H9 (cell line): ENCODE measurements around the gene GSAP. TPM values are rescaled to one million over a fixed set of nuclear protein-coding genes. Genes with fewer than 3 reads are reported as not detected.

Source experiments
- DNase-seq: peaks from one replicate; pipeline ENCODE4 v3.0.0-alpha.2; 2017
- H2AFZ ChIP-seq: one replicate; pipeline ENCODE4 v1.6.1; 2013; ENCODE audit warnings: mild to moderate bottlenecking, low read length, control low read depth, moderate library complexity
- H2AK5ac ChIP-seq: 2 replicates; pipeline ENCODE4 v1.6.1; 2013; ENCODE audit warnings: low read length, control low read depth, mixed read lengths; ENCODE audit not compliant: insufficient read length
- H2BK120ac ChIP-seq: one replicate; pipeline ENCODE4 v1.6.1; 2013; ENCODE audit warnings: low read depth, mild to moderate bottlenecking, low read length, control low read depth, inconsistent platforms; ENCODE audit not compliant: poor library complexity, severe bottlenecking
- H2BK12ac ChIP-seq: 2 replicates; pipeline ENCODE4 v1.6.1; 2013; ENCODE audit warnings: low read length, control low read depth, mixed read lengths, low read depth; ENCODE audit not compliant: insufficient read length
- H2BK15ac ChIP-seq: 2 replicates; pipeline ENCODE4 v1.6.1; 2013; ENCODE audit warnings: low read depth, low read length, control low read depth
- H2BK20ac ChIP-seq: one replicate; pipeline ENCODE4 v1.6.1; 2013; ENCODE audit warnings: low read depth, mild to moderate bottlenecking, low read length, control low read depth, inconsistent platforms; ENCODE audit not compliant: poor library complexity, severe bottlenecking
- H2BK5ac ChIP-seq: 2 replicates; pipeline ENCODE4 v1.6.1; 2013; ENCODE audit warnings: low read length, control low read depth, mixed read lengths; ENCODE audit not compliant: insufficient read length
- H3K14ac ChIP-seq: 2 replicates; pipeline ENCODE4 v1.6.1; 2013; ENCODE audit warnings: low read length, control low read depth; ENCODE audit not compliant: insufficient read depth
- H3K18ac ChIP-seq: 2 replicates; pipeline ENCODE4 v1.6.1; 2013; ENCODE audit warnings: low read depth, mild to moderate bottlenecking, mixed read lengths, low read length, control low read depth; ENCODE audit not compliant: insufficient read length
- H3K23ac ChIP-seq: 2 replicates; pipeline ENCODE4 v1.6.1; 2013; ENCODE audit warnings: low read length, control low read depth, mixed read lengths, low read depth; ENCODE audit not compliant: insufficient read length
- H3K23me2 ChIP-seq: 2 replicates; pipeline ENCODE4 v1.6.1; 2013; ENCODE audit warnings: low read depth, mild to moderate bottlenecking, mixed read lengths, low read length, control low read depth; ENCODE audit not compliant: insufficient read length, poor library complexity, severe bottlenecking
- H3K27ac ChIP-seq: 2 replicates; pipeline ENCODE4 v1.5.1; 2013; ENCODE audit warnings: low read length, control low read depth, mixed read lengths, low read depth; ENCODE audit not compliant: insufficient read length
- H3K27me3 ChIP-seq: 2 replicates; pipeline ENCODE4 v1.6.1; 2013; ENCODE audit warnings: low read length, control low read depth, inconsistent platforms; ENCODE audit not compliant: insufficient read depth
- H3K4ac ChIP-seq: 2 replicates; pipeline ENCODE4 v1.6.1; 2013; ENCODE audit warnings: low read depth, mild to moderate bottlenecking, control low read depth, inconsistent platforms, low read length, moderate library complexity
- H3K4me1 ChIP-seq: 2 replicates; pipeline ENCODE4 v1.6.1; 2013; ENCODE audit warnings: low read length, control low read depth, inconsistent platforms; ENCODE audit not compliant: insufficient read depth
- H3K4me2 ChIP-seq: 2 replicates; pipeline ENCODE4 v1.6.1; 2013; ENCODE audit warnings: low read length, control low read depth, mixed read lengths; ENCODE audit not compliant: insufficient read length, insufficient read depth
- H3K56ac ChIP-seq: 2 replicates; pipeline ENCODE4 v1.6.1; 2013; ENCODE audit warnings: low read depth, mild to moderate bottlenecking, mixed read lengths, low read length, control low read depth; ENCODE audit not compliant: insufficient read length
- H3K79me1 ChIP-seq: 2 replicates; pipeline ENCODE4 v1.6.1; 2013; ENCODE audit warnings: low read depth, mild to moderate bottlenecking, moderate library complexity, low read length, control low read depth, inconsistent platforms; ENCODE audit not compliant: insufficient read depth, poor library complexity, severe bottlenecking
- H3K79me2 ChIP-seq: 2 replicates; pipeline ENCODE4 v1.6.1; 2013; ENCODE audit warnings: low read length, control low read depth, inconsistent platforms; ENCODE audit not compliant: insufficient read depth
- H3K9ac ChIP-seq: 2 replicates; pipeline ENCODE4 v1.6.1; 2013; ENCODE audit warnings: low read length, control low read depth, mixed read lengths; ENCODE audit not compliant: insufficient read length; ENCODE audit errors: extremely low read depth
- H3K9me3 ChIP-seq: one replicate; pipeline ENCODE4 v1.6.1; 2013; ENCODE audit warnings: low read depth, low read length, inconsistent platforms; ENCODE audit not compliant: control insufficient read depth
- H3T11ph ChIP-seq: one replicate; pipeline ENCODE4 v1.6.1; 2013; ENCODE audit warnings: mild to moderate bottlenecking, low read length, control low read depth, inconsistent platforms
- H4K20me1 ChIP-seq: one replicate; pipeline ENCODE4 v1.6.1; 2013; ENCODE audit not compliant: control insufficient read depth, insufficient read length, insufficient read depth
- H4K5ac ChIP-seq: 2 replicates; pipeline ENCODE4 v1.6.1; 2013; ENCODE audit warnings: low read depth, mild to moderate bottlenecking, mixed read lengths, low read length, control low read depth; ENCODE audit not compliant: insufficient read length
- H4K8ac ChIP-seq: replicated peaks from 2 replicates; pipeline ENCODE4 v1.6.1; 2013; ENCODE audit warnings: low read length, control low read depth, mixed read lengths, low read depth; ENCODE audit not compliant: insufficient read length
- H4K91ac ChIP-seq: 2 replicates; pipeline ENCODE4 v1.6.1; 2013; ENCODE audit warnings: low read depth, mild to moderate bottlenecking, moderate library complexity, mixed read lengths, low read length, control low read depth; ENCODE audit not compliant: insufficient read length
- H3K27ac Mint-ChIP-seq, 3 experiments: 2 replicates in 2 of 3; 3 replicates in 1 of 3; pipeline ENCODE4 v1.8.0; 2020 to 2021; ENCODE audit warnings: mixed read lengths in 3 of 3, mild to moderate bottlenecking in 1 of 3, moderate library complexity in 1 of 3
- H3K27me3 Mint-ChIP-seq: 2 replicates; pipeline ENCODE4 v1.8.0; 2021; ENCODE audit warnings: low read depth, mild to moderate bottlenecking, moderate library complexity, mixed read lengths
- H3K36me3 Mint-ChIP-seq, 3 experiments: 2 replicates in 2 of 3; 3 replicates in 1 of 3; pipeline ENCODE4 v1.8.0; 2020 to 2021; ENCODE audit warnings: low read depth in 3 of 3, mixed read lengths in 3 of 3; ENCODE audit not compliant: insufficient read depth in 1 of 3
- H3K4me1 Mint-ChIP-seq, 2 experiments: 2 replicates each; pipeline ENCODE4 v1.8.0; 2020; ENCODE audit warnings: mixed read lengths in 2 of 2
- H3K4me3 Mint-ChIP-seq, 2 experiments: 2 replicates in 1 of 2; 3 replicates in 1 of 2; pipeline ENCODE4 v1.8.0; 2020 to 2021; ENCODE audit warnings: mild to moderate bottlenecking in 2 of 2, mixed read lengths in 2 of 2, moderate library complexity in 1 of 2
- H3K9me3 Mint-ChIP-seq, 2 experiments: 2 replicates in 1 of 2; 3 replicates in 1 of 2; pipeline ENCODE4 v1.8.0; 2020; ENCODE audit warnings: mild to moderate bottlenecking in 2 of 2, mixed read lengths in 2 of 2, moderate library complexity in 1 of 2
- WGBS: extraction: QIAGEN DNeasy Blood & Tissue Kit; methylation state at CpG from one replicate; pipeline ENCODE4 v1.1.7; 2013; ENCODE audit warnings: missing lambda C conversion rate, low lambda C conversion rate, mixed read lengths; ENCODE audit not compliant: insufficient read length; ENCODE audit errors: extremely low coverage; 5-methylcytosine and 5-hydroxymethylcytosine counted together
- total RNA-seq: library from RNA; stranded (reverse); gene quantifications from 2 replicates; pipeline ENCODE4 v1.2.1, GENCODE V29; 2021
- TF ChIP-seq, protein P1 (sequence below): fragments of 200-600 bp; sonication (generic); conservative IDR thresholded peaks from 3 replicates; pipeline ENCODE4 v1.8.0; 2021; ENCODE audit warnings: antibody characterized with exemption, mild to moderate bottlenecking

GSAP gene
- total RNA-seq, 1 experiment from 2014 or later, result 1.9 TPM

DNA sequence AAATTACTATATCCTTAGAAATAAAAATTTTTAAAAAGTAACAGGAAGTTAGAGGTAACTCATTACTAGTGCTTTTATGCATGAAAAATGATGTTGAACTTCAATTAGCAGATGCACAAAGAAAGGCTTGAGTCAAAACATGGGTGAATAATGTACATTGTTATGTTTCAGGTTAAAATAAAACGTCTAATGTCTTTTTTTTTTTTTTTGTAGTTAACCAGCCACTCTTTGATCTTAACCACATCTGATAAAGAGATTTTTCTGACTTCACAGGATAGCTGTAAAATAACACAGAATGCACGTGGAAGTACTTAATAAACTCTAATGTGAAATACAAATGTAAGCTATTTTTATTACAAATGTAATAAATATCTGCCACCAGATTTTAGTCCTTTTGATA, 61.7 kb downstream of the GSAP start:
- no peak overlapping the region for H4K5ac ChIP-seq
- Mint-ChIP-seq H3K4me3 (no peak overlapping the region), H3K27me3 (no peaks in the 10 kb centered on the region), H3K36me3 (no peaks in the 10 kb centered on the region), H3K9me3 (no peaks in the 10 kb centered on the region; a peak in 1 of 5 replicates), H3K27ac (no peak overlapping the region), H3K4me1 (peaks cover 4 to 6% of the 10 kb centered on the region in 2 experiments)
- H3K9me3 ChIP-seq, result no peaks in the 10 kb centered on the region
- no peak overlapping the region for H2BK20ac ChIP-seq
- H4K91ac ChIP-seq, result no peak overlapping the region
- no peaks in the 10 kb centered on the region for H3K23me2 ChIP-seq
- no peaks in the 10 kb centered on the region for H3K27me3 ChIP-seq
- H3K9ac ChIP-seq, result no peak overlapping the region
- no peaks in the 10 kb centered on the region for H3K79me1 ChIP-seq
- no peak overlapping the region for H3K18ac ChIP-seq
- H4K8ac ChIP-seq, result no peak overlapping the region
- H2BK5ac ChIP-seq, result no peak overlapping the region
- no peaks in the 10 kb centered on the region for H4K20me1 ChIP-seq
- no peaks in the 10 kb centered on the region for H3K79me2 ChIP-seq
- TF ChIP-seq, protein P1, sequence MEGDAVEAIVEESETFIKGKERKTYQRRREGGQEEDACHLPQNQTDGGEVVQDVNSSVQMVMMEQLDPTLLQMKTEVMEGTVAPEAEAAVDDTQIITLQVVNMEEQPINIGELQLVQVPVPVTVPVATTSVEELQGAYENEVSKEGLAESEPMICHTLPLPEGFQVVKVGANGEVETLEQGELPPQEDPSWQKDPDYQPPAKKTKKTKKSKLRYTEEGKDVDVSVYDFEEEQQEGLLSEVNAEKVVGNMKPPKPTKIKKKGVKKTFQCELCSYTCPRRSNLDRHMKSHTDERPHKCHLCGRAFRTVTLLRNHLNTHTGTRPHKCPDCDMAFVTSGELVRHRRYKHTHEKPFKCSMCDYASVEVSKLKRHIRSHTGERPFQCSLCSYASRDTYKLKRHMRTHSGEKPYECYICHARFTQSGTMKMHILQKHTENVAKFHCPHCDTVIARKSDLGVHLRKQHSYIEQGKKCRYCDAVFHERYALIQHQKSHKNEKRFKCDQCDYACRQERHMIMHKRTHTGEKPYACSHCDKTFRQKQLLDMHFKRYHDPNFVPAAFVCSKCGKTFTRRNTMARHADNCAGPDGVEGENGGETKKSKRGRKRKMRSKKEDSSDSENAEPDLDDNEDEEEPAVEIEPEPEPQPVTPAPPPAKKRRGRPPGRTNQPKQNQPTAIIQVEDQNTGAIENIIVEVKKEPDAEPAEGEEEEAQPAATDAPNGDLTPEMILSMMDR, result no peak
- H2AFZ ChIP-seq, result no peak overlapping the region
- H2AK5ac ChIP-seq, result no peak overlapping the region
- H3T11ph ChIP-seq, result no peak overlapping the region
- H2BK15ac ChIP-seq, result no peak overlapping the region
- no peak overlapping the region for H3K23ac ChIP-seq
- no peak overlapping the region for H2BK120ac ChIP-seq
- H3K4me2 ChIP-seq, result no peak overlapping the region
- no peak for DNase-seq
- peaks cover 4% of the 10 kb centered on the region; the same call in 1 of the 2 replicates for H3K4me1 ChIP-seq
- H2BK12ac ChIP-seq, result no peak overlapping the region
- no peak overlapping the region for H3K27ac ChIP-seq
- H3K56ac ChIP-seq, result no peak overlapping the region
- H3K14ac ChIP-seq, result no peak overlapping the region
- WGBS, result no CpG with 5 or more reads among the region's 2 CpGs
- no peak overlapping the region for H3K4ac ChIP-seq
